Measurements from ENCODE around the gene NLK. TPM values are rescaled to one million over a fixed set of nuclear protein-coding genes. Genes with fewer than 3 reads are reported as not detected.
"Not testable (repeated sequence)": the region's sequence is repeated elsewhere in the genome, so short reads cannot be mapped to it uniquely, and the experiment has no call there.

NLK gene
- total and polyA plus RNA-seq, 7 experiments from 2014 or later = 1.0 to 19.2 (median 16.5) TPM

DNA sequence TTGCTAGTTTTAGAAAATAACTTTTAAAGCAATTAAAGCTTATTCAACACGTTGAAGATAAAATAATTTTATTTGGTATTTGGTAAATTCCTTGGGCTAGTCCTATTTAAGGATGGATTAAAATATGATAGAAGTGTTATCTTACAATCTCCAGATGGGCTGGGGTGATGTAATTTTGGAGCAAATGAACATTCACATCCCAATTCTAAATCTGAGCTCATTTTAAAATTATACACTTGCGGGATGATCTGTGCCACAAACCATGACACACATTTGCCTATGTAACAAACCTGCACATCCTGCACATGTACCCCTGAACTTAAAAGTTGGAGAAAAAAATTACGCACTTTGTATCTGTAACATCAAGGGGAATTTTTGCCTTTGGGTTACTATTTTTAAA lies 31.5 kb downstream of the NLK start:
- no peaks in the 10 kb centered on the region for H3K27me3 Mint-ChIP-seq
- Histone ChIP-seq H3K27me3 (ENCODE audit: control insufficient read depth in 2 of 2, insufficient read depth in 2 of 2, low read length in 2 of 2) (no peaks in the 10 kb centered on the region), H3K4me3 (ENCODE audit: low read length) (no peak overlapping the region), H3K4me1 (ENCODE audit: control insufficient read depth in 2 of 2, insufficient read depth in 2 of 2, low read length in 2 of 2) (peaks cover 8 to 19% of the 10 kb centered on the region in 2 donors), H3K9me3 (ENCODE audit: control insufficient read depth in 2 of 3, low read length in 3 of 3) (no peaks in the 10 kb centered on the region), H3K27ac (ENCODE audit: low read depth, low read length) (no peak overlapping the region), H3K36me3 (ENCODE audit: control insufficient read depth in 2 of 3, insufficient read depth in 3 of 3, low read length in 3 of 3) (no peaks in the 10 kb centered on the region)
- peak overlapping the region in 1 of 9 donors; percentile 16 for H3K27ac Mint-ChIP-seq
- POLR2A ChIA-PET = no interaction called here
- peaks cover 6 to 24% (median 22%) of the 10 kb centered on the region in 5 donors for H3K36me3 Mint-ChIP-seq
- peaks cover 0 to 20% (median 5%) of the 10 kb centered on the region in 11 donors for H3K9me3 Mint-ChIP-seq
- intact Hi-C loops (cut with micrococcal nuclease) = no loop called here
- ATAC-seq = no peak
- H3K4me1 Mint-ChIP-seq = peaks cover 34 to 71% (median 65%) of the 10 kb centered on the region in 7 donors
- no peak overlapping the region for H3K4me3 Mint-ChIP-seq
- CTCF ChIA-PET = interaction anchor here (0.8 kb wide), 1 partner anchor 19 kb away, joined by 3 read pairs; no protein-coding TSS in a partner anchor
- no peak for DNase-seq

DNA sequence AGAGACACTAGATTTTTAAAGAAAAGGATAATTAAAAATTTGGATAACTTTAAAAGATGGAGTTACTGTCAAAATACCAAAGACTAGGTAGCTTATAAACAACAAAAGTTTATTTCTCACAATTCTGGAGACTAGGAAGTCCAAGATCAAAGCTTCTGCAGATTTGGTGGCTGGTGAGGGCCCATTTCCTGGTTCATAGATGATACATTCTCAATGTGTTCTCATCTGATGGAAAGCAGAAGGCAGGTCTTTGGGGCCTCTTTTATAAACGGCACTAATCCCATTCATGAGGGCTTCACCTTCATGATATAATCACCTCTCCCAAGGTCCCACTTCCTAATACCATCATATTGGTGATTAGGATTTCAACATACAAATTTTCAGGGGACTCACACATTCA lies 33.7 kb downstream of the NLK start:
- peaks cover 8 to 19% of the 10 kb centered on the region in 2 donors for H3K4me1 ChIP-seq (ENCODE audit: control insufficient read depth in 2 of 2, insufficient read depth in 2 of 2, low read length in 2 of 2)
- H3K27ac ChIP-seq (ENCODE audit: low read depth, low read length) = no peak overlapping the region
- POLR2A ChIA-PET = interaction anchor here (0.7 to 1.1 kb wide), 2 partner anchors 29 to 35 kb away, joined by 3 read pairs; no protein-coding TSS in a partner anchor
- H3K36me3 ChIP-seq (ENCODE audit: control insufficient read depth in 2 of 3, insufficient read depth in 3 of 3, low read length in 3 of 3) = no peaks in the 10 kb centered on the region
- Mint-ChIP-seq H3K4me3 (peak overlapping the region in 3 of 10 donors; percentile 4 to 50 (median 7)), H3K4me1 (peaks cover 47 to 82% (median 72%) of the 10 kb centered on the region in 7 donors), H3K27ac (peak overlapping the region in 4 of 9 donors; percentile 14 to 72 (median 64)), H3K27me3 (no peaks in the 10 kb centered on the region), H3K9me3 (peaks cover 0 to 17% (median 4%) of the 10 kb centered on the region in 11 donors), H3K36me3 (peaks cover 6 to 36% (median 27%) of the 10 kb centered on the region in 5 donors)
- intact Hi-C loops (cut with micrococcal nuclease) = no loop called here
- DNase-seq = peak in 3 of 9 donors; percentile 5 to 19 (median 13)
- CTCF ChIA-PET = interaction anchor here (0.9 kb wide), 1 partner anchor 182 kb away, joined by 3 read pairs; no protein-coding TSS in a partner anchor
- no peaks in the 10 kb centered on the region for H3K27me3 ChIP-seq (ENCODE audit: control insufficient read depth in 2 of 2, insufficient read depth in 2 of 2, low read length in 2 of 2)
- H3K4me3 ChIP-seq (ENCODE audit: low read length) = no peak overlapping the region
- ATAC-seq = no peak
- H3K9me3 ChIP-seq (ENCODE audit: control insufficient read depth in 2 of 3, low read length in 3 of 3) = no peaks in the 10 kb centered on the region

DNA sequence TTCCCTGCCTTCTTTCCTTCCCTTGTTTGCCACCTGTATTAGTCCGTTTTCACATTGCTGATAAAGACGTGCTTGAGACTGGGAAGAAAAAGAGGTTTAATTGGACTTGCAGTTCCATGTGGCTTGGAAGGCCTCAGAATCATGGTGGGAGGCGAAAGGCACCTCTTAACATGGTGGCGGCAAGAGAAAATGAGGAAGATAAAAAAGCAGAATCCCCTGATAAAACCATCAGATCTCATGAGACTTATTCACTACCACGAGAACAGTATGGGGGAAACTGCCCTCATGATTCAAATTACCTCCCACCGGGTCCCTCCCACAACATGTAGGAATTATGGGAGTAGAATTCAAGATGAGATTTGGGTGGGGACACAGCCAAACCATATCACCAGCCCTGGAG lies 34.7 kb downstream of the NLK start:
- H3K4me3 ChIP-seq (ENCODE audit: low read length); DNase-seq; H3K4me3 Mint-ChIP-seq; H3K27me3 Mint-ChIP-seq; H3K36me3 ChIP-seq (ENCODE audit: control insufficient read depth in 2 of 3, insufficient read depth in 3 of 3, low read length in 3 of 3); H3K27me3 ChIP-seq (ENCODE audit: control insufficient read depth in 2 of 2, insufficient read depth in 2 of 2, low read length in 2 of 2); intact Hi-C loops (cut with micrococcal nuclease); H3K9me3 ChIP-seq (ENCODE audit: control insufficient read depth in 2 of 3, low read length in 3 of 3); CTCF ChIA-PET; POLR2A ChIA-PET; ATAC-seq; H3K9me3 Mint-ChIP-seq; H3K27ac ChIP-seq (ENCODE audit: low read depth, low read length): not testable (repeated sequence)
- H3K27ac Mint-ChIP-seq = peak overlapping the region in 1 of 9 donors; percentile 26
- peaks cover 39 to 78% (median 63%) of the 10 kb centered on the region in 7 donors for H3K4me1 Mint-ChIP-seq
- H3K4me1 ChIP-seq (ENCODE audit: control insufficient read depth in 2 of 2, insufficient read depth in 2 of 2, low read length in 2 of 2) = peaks cover 8 to 10% of the 10 kb centered on the region in 2 donors
- peaks cover 6 to 29% (median 19%) of the 10 kb centered on the region in 5 donors for H3K36me3 Mint-ChIP-seq

DNA sequence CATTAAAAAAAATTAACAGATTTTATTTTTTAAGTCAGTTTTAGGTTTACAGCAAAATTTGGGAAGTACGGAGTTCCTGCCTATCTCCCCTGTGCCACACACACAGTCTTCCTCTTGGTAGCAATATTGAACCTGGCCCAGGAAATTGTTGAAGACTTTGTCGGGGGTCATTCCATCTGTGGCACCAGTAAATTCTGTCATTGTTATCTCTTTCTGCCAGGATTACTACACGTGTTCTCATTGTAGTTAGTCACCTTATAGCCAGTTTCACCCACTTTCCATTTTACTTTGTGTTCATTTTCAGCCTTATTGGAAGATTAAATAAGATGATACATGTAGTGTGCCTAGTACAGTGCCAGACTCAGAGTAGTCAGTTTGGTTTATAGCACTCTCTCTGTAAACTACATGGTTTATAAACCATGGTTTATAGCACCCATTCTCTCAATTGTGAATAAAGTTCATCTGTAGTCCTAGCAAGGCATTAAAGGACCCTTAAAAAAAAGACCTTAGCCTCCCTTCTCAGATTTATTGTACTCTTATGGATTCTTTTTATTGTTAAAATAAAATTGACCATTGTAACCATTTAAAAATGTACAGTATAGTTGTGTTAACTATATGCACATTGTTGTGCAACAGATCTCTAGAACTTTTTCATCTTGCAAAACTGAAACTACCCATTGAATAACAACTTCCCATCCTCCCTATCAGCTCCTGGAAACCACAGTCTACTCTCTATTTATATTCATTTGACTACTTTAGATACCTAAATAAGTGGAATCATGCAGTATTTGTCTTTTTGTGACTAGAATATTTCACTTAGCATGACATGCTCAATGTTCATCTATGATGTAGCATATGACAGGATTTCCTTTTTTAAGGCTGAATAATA lies 36.1 kb downstream of the NLK start:
- peak overlapping the region in 2 of 9 donors; percentile 7 to 8 for H3K27ac Mint-ChIP-seq
- no peaks in the 10 kb centered on the region for H3K27me3 Mint-ChIP-seq
- intact Hi-C loops (cut with micrococcal nuclease) = no loop called here
- ChIA-PET POLR2A (interaction anchor here (0.6 kb wide), 1 partner anchor 628 kb away, joined by 4 read pairs; no protein-coding TSS in a partner anchor), CTCF (no interaction called here)
- H3K36me3 Mint-ChIP-seq = peaks cover 6 to 30% (median 19%) of the 10 kb centered on the region in 5 donors
- no peak overlapping the region for H3K4me3 ChIP-seq (ENCODE audit: low read length)
- peaks cover 28 to 75% (median 60%) of the 10 kb centered on the region in 7 donors for H3K4me1 Mint-ChIP-seq
- peaks cover 6 to 8% of the 10 kb centered on the region in 2 donors for H3K4me1 ChIP-seq (ENCODE audit: control insufficient read depth in 2 of 2, insufficient read depth in 2 of 2, low read length in 2 of 2)
- H3K9me3 ChIP-seq (ENCODE audit: control insufficient read depth in 2 of 3, low read length in 3 of 3) = no peaks in the 10 kb centered on the region
- ATAC-seq (no peak), DNase-seq (no peak)
- peak overlapping the region in 1 of 10 donors; percentile 7 for H3K4me3 Mint-ChIP-seq
- H3K27me3 ChIP-seq (ENCODE audit: control insufficient read depth in 2 of 2, insufficient read depth in 2 of 2, low read length in 2 of 2) = no peaks in the 10 kb centered on the region
- no peak overlapping the region for H3K27ac ChIP-seq (ENCODE audit: low read depth, low read length)
- peaks cover 0 to 8% (median 0%) of the 10 kb centered on the region in 11 donors for H3K9me3 Mint-ChIP-seq
- no peaks in the 10 kb centered on the region for H3K36me3 ChIP-seq (ENCODE audit: control insufficient read depth in 2 of 3, insufficient read depth in 3 of 3, low read length in 3 of 3)

DNA sequence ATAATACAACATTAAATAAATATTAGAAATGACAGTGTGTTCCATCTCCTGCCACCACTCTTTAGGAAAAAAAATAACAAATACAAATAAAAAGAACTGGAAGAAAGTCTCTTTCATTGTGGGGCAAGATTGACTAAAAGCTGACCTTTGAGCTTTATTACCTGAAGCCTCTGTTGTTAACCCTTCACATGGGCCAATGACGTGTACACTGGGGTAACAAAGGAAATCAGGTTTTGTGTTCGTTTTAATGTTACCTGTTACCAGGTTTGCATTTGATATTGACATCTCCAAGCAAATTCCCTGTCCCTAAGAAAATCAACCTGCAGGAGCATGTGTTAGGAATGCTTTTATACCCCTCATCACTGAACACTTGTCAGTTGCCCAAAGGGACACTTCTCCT lies 39.0 kb downstream of the NLK start:
- Histone ChIP-seq H3K27ac (ENCODE audit: low read depth, low read length) (no peak overlapping the region), H3K4me3 (ENCODE audit: low read length) (no peak overlapping the region), H3K4me1 (ENCODE audit: control insufficient read depth in 2 of 2, insufficient read depth in 2 of 2, low read length in 2 of 2) (peaks cover 0 to 3% of the 10 kb centered on the region in 2 donors), H3K36me3 (ENCODE audit: control insufficient read depth in 2 of 3, insufficient read depth in 3 of 3, low read length in 3 of 3) (no peaks in the 10 kb centered on the region), H3K9me3 (ENCODE audit: control insufficient read depth in 2 of 3, low read length in 3 of 3) (no peaks in the 10 kb centered on the region), H3K27me3 (ENCODE audit: control insufficient read depth in 2 of 2, insufficient read depth in 2 of 2, low read length in 2 of 2) (no peaks in the 10 kb centered on the region)
- POLR2A ChIA-PET = no interaction called here
- CTCF ChIA-PET = interaction anchor here (0.6 kb wide), 1 partner anchor 77 kb away, joined by 3 read pairs; no protein-coding TSS in a partner anchor
- no peak for DNase-seq
- intact Hi-C loops (cut with micrococcal nuclease) = no loop called here
- Mint-ChIP-seq H3K27me3 (no peaks in the 10 kb centered on the region), H3K36me3 (peaks cover 6 to 37% (median 24%) of the 10 kb centered on the region in 5 donors), H3K4me3 (no peak overlapping the region), H3K4me1 (peaks cover 29 to 61% (median 54%) of the 10 kb centered on the region in 7 donors), H3K9me3 (peaks cover 0 to 8% (median 0%) of the 10 kb centered on the region in 11 donors), H3K27ac (peak overlapping the region in 1 of 9 donors; percentile 42)
- no peak for ATAC-seq

DNA sequence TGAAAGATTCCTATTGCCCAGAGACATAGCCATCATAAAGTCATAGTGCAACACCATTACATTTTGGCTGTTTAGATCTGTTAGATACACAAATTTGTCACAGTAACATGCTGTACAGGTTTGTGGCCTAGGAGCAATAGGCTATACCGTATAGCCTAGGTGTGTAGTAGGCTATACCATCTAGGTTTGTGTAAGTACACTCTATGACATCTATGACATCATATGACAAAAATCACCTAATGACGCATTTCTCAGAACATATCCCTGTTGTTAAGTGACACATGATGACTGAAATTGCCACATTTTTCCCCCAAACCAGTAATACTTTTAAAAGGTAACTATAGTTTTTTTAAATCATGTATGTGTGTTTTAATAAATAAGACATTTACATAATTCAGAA lies 43.3 kb downstream of the NLK start:
- H3K27me3 ChIP-seq (ENCODE audit: control insufficient read depth in 2 of 2, insufficient read depth in 2 of 2, low read length in 2 of 2) = no peaks in the 10 kb centered on the region
- no peak overlapping the region for H3K4me3 ChIP-seq (ENCODE audit: low read length)
- DNase-seq = no peak
- peaks cover 0 to 42% (median 13%) of the 10 kb centered on the region in 5 donors for H3K36me3 Mint-ChIP-seq
- H3K36me3 ChIP-seq (ENCODE audit: control insufficient read depth in 2 of 3, insufficient read depth in 3 of 3, low read length in 3 of 3) = no peaks in the 10 kb centered on the region
- ChIA-PET CTCF (no interaction called here), POLR2A (no interaction called here)
- H3K4me3 Mint-ChIP-seq = no peak overlapping the region
- H3K4me1 ChIP-seq (ENCODE audit: control insufficient read depth in 2 of 2, insufficient read depth in 2 of 2, low read length in 2 of 2) = no peaks in the 10 kb centered on the region
- ATAC-seq = no peak
- H3K9me3 ChIP-seq (ENCODE audit: control insufficient read depth in 2 of 3, low read length in 3 of 3) = no peaks in the 10 kb centered on the region
- peaks cover 0 to 13% (median 5%) of the 10 kb centered on the region in 11 donors for H3K9me3 Mint-ChIP-seq
- no peaks in the 10 kb centered on the region for H3K27me3 Mint-ChIP-seq
- H3K27ac ChIP-seq (ENCODE audit: low read depth, low read length) = no peak overlapping the region
- intact Hi-C loops (cut with micrococcal nuclease) = no loop called here
- H3K27ac Mint-ChIP-seq = no peak overlapping the region
- peaks cover 10 to 52% (median 38%) of the 10 kb centered on the region in 7 donors for H3K4me1 Mint-ChIP-seq

Measured in naive thymus-derived CD4-positive, alpha-beta T cell (primary cell).